HepG2 (cell line): ENCODE data around the gene OR1F1. TPM values are rescaled to one million over a fixed set of nuclear protein-coding genes. Genes with fewer than 3 reads are reported as not detected.

Experiments
- AHR ChIP-seq: IDR thresholded peaks from 2 replicates; pipeline ENCODE4 v1.6.1; 2018; ENCODE audit warnings: missing genetic modification reagents, missing compliant biosample characterization
- CCAR2 ChIP-seq: fragments of 200-400 bp; formaldehyde crosslinking; optimal IDR thresholded peaks from 2 replicates; pipeline ENCODE3; 2018; ENCODE audit warnings: low read depth, mild to moderate bottlenecking, low read length, moderate library complexity
- CREB1 ChIP-seq, 2 experiments: fragments of 450-650 bp in 1 of 2; IDR thresholded peaks; 2 replicates each; pipeline ENCODE4 v1.6.1; 2016 to 2017; ENCODE audit warnings: control low read depth in 1 of 2, mild to moderate bottlenecking in 1 of 2, missing compliant biosample characterization in 1 of 2, missing genetic modification characterization in 1 of 2
- DNMT3B ChIP-seq: conservative IDR thresholded peaks from 2 replicates; pipeline ENCODE4 v1.6.1; 2016; ENCODE audit warnings: missing biosample characterization, control low read depth
- FOSL2 ChIP-seq: sonication (generic); formaldehyde crosslinking; IDR thresholded peaks from 2 replicates; pipeline ENCODE4 v1.4.0; 2020; ENCODE audit warnings: missing genetic modification reagents
- HNF4A ChIP-seq: sonication (generic); formaldehyde crosslinking; IDR thresholded peaks from 2 replicates; pipeline ENCODE4 v1.4.0; 2020; ENCODE audit warnings: missing genetic modification reagents
- HOXA3 ChIP-seq: sonication (generic); formaldehyde crosslinking; IDR thresholded peaks from 2 replicates; pipeline ENCODE4 v1.5.0; 2020; ENCODE audit warnings: missing genetic modification reagents
- PHF20 ChIP-seq: sonication (generic); formaldehyde crosslinking; IDR thresholded peaks from 2 replicates; pipeline ENCODE4 v1.5.0; 2020; ENCODE audit warnings: mild to moderate bottlenecking, missing genetic modification reagents
- PLRG1 ChIP-seq: fragments of 450-650 bp; conservative IDR thresholded peaks from 2 replicates; pipeline ENCODE4 v1.6.1; 2016
- POLR2G ChIP-seq: fragments of 200-400 bp; formaldehyde crosslinking; IDR thresholded peaks from 2 replicates; pipeline ENCODE4 v1.6.1; 2018; ENCODE audit warnings: mild to moderate bottlenecking, low read depth, low read length, moderate library complexity
- REPIN1 ChIP-seq: sonication (generic); formaldehyde crosslinking; IDR thresholded peaks from 2 replicates; pipeline ENCODE4 v1.8.0; 2022; ENCODE audit warnings: missing genetic modification reagents, low read depth, mild to moderate bottlenecking, borderline replicate concordance
- RFX1 ChIP-seq: fragments of 450-650 bp; IDR thresholded peaks from 2 replicates; pipeline ENCODE4 v1.6.1; 2017
- SNAPC2 ChIP-seq: sonication (generic); formaldehyde crosslinking; IDR thresholded peaks from 2 replicates; pipeline ENCODE4 v1.8.1; 2022; ENCODE audit warnings: mild to moderate bottlenecking, missing genetic modification reagents
- ZBTB26 ChIP-seq: IDR thresholded peaks from 2 replicates; pipeline ENCODE4 v1.6.1; 2016; ENCODE audit warnings: missing compliant biosample characterization, missing genetic modification reagents, borderline replicate concordance
- ZFP36L2 ChIP-seq: sonication (generic); formaldehyde crosslinking; IDR thresholded peaks from 2 replicates; pipeline ENCODE4 v1.4.0; 2020; ENCODE audit warnings: missing genetic modification reagents
- ZFP37 ChIP-seq: sonication (generic); formaldehyde crosslinking; IDR thresholded peaks from 2 replicates; pipeline ENCODE4 v1.4.0; 2020; ENCODE audit warnings: missing genetic modification reagents, borderline replicate concordance
- ZFP62 ChIP-seq: sonication (generic); formaldehyde crosslinking; IDR thresholded peaks from 2 replicates; pipeline ENCODE4 v1.4.0; 2020; ENCODE audit warnings: missing genetic modification reagents
- ZMYM2 ChIP-seq: sonication (generic); formaldehyde crosslinking; IDR thresholded peaks from 2 replicates; pipeline ENCODE4 v1.8.0; 2022; ENCODE audit warnings: mild to moderate bottlenecking, missing genetic modification reagents
- ZNF12 ChIP-seq: sonication (generic); formaldehyde crosslinking; IDR thresholded peaks from 2 replicates; pipeline ENCODE4 v1.5.0; 2020; ENCODE audit warnings: missing genetic modification reagents
- ZNF264 ChIP-seq: sonication (generic); formaldehyde crosslinking; IDR thresholded peaks from 2 replicates; pipeline ENCODE4 v1.4.0; 2020; ENCODE audit warnings: missing genetic modification reagents
- ZNF337 ChIP-seq: sonication (generic); formaldehyde crosslinking; IDR thresholded peaks from 2 replicates; pipeline ENCODE4 v1.5.1; 2020; ENCODE audit warnings: missing genetic modification reagents, low read depth, mild to moderate bottlenecking, borderline replicate concordance
- ZNF629 ChIP-seq: sonication (generic); formaldehyde crosslinking; conservative IDR thresholded peaks from 2 replicates; pipeline ENCODE4 v1.5.0; 2020; ENCODE audit warnings: missing genetic modification reagents
- ZNF75D ChIP-seq: sonication (generic); formaldehyde crosslinking; IDR thresholded peaks from 2 replicates; pipeline ENCODE4 v1.8.1; 2023; ENCODE audit warnings: missing genetic modification reagents, mild to moderate bottlenecking, borderline replicate concordance
- ZNF790 ChIP-seq: sonication (generic); formaldehyde crosslinking; IDR thresholded peaks from 2 replicates; pipeline ENCODE4 v1.8.0; 2022; ENCODE audit warnings: missing genetic modification reagents, mild to moderate bottlenecking, borderline replicate concordance
- polyA plus RNA-seq, 8 experiments: library from polyadenylated mRNA; depleted of rRNA in 3 of 8; stranded (reverse) in 7 of 8; unstranded in 1 of 8; fragments of >200 nt; fragmentation: Illumina TruSeq in 4 of 8; extraction: Trizol in 4 of 8; gene quantifications; 2 replicates each; pipeline versions ENCODE4 v1.2.1 to v1.2.3, GENCODE V29; 2011 to 2016; ENCODE audit warnings: low read depth in 4 of 8, missing spikeins in 1 of 8, mixed read lengths in 1 of 8; ENCODE audit not compliant: insufficient read depth in 1 of 8
- total RNA-seq, 5 experiments: library from RNA; depleted of rRNA; stranded (reverse); fragments of >200 nt; fragmentation: Illumina TruSeq; extraction: Trizol; gene quantifications; 2 replicates each; pipeline ENCODE4 v1.2.3, GENCODE V29; 2016; ENCODE audit warnings: low read depth in 1 of 5
- TF ChIP-seq, protein P1 (sequence below): sonication (generic); formaldehyde crosslinking; conservative IDR thresholded peaks from 2 replicates; pipeline ENCODE4 v1.4.0; 2020; ENCODE audit warnings: missing genetic modification reagents

Gene OR1F1
- total and polyA plus RNA-seq, 2 of the 13 experiments (the other 11 are each of a cell fraction or from before 2014, with no cell fraction given): 0.90 TPM; not detected in 1

- TF ChIP-seq ZBTB26 (CRISPR knock-in tag) (no peak), AHR (CRISPR knock-in tag) (0 out of 2 replicates have a peak, but pooled peaks have one; percentile 40), FOSL2 (CRISPR knock-in tag) (peak; percentile 40), CCAR2 (no peak), DNMT3B (peak; percentile 30; the same call in 1 of the 2 replicates), PLRG1 (no peak), HOXA3 (peak; percentile 80), ZMYM2 (CRISPR knock-in tag) (peak; percentile 24; the same call in 1 of the 2 replicates), ZNF337 (no peak), SNAPC2 (CRISPR knock-in tag) (0 out of 2 replicates have a peak, but pooled peaks have one; percentile 35), REPIN1 (CRISPR knock-in tag) (peak; percentile 69; the same call in 1 of the 2 replicates), HNF4A (CRISPR knock-in tag) (peak; percentile 6; the same call in 1 of the 2 replicates), ZNF12 (CRISPR knock-in tag) (peak; percentile 67), ZFP36L2 (CRISPR knock-in tag) (0 out of 2 replicates have a peak, but pooled peaks have one; percentile 71), CREB1 (IDR thresholded peaks at IDR 0.05) (0 out of 2 replicates have a peak, but pooled peaks have one; percentile 7), CREB1 (CRISPR knock-in tag; IDR thresholded peaks at IDR 0.05) (peak; percentile 10; the same call in 1 of the 2 replicates), PHF20 (0 out of 2 replicates have a peak, but pooled peaks have one; percentile 32), ZFP37 (CRISPR knock-in tag) (peak; percentile 67; the same call in 1 of the 2 replicates), ZNF629 (CRISPR knock-in tag) (peak; percentile 71), ZFP62 (CRISPR knock-in tag) (0 out of 2 replicates have a peak, but pooled peaks have one; percentile 46), RFX1 (no peak; the same call in 1 of the 2 replicates), POLR2G (no peak), ZNF790 (CRISPR knock-in tag) (no peak; the same call in 1 of the 2 replicates), ZNF264 (CRISPR knock-in tag) (peak; percentile 56), ZNF75D (CRISPR knock-in tag) (no peak)
- TF ChIP-seq, protein P1, sequence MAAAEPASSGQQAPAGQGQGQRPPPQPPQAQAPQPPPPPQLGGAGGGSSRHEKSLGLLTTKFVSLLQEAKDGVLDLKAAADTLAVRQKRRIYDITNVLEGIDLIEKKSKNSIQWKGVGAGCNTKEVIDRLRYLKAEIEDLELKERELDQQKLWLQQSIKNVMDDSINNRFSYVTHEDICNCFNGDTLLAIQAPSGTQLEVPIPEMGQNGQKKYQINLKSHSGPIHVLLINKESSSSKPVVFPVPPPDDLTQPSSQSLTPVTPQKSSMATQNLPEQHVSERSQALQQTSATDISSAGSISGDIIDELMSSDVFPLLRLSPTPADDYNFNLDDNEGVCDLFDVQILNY (CRISPR knock-in tag): no peak
Measured at GRCh38 chr16:3150346-3151218, 37.4 kb upstream of the OR1F1 start (continued).
